DOHH2 (cell line): ENCODE results near the gene RHEX.

Experiments
- H3F3A ChIP-seq: fragments of 200-600 bp; sonication (generic), shearing (Covaris generic); 2 replicates; pipeline ENCODE4 v1.6.0; 2016; ENCODE audit warnings: antibody characterized with exemption, mild to moderate bottlenecking; ENCODE audit not compliant: control insufficient read depth, insufficient read depth
- H3K27ac ChIP-seq: fragments of 200-600 bp; sonication (generic); 2 replicates; pipeline ENCODE4 v1.5.1; 2014; ENCODE audit warnings: low read depth, mild to moderate bottlenecking, low read length, moderate library complexity
- H3K27me3 ChIP-seq: fragments of 200-600 bp; sonication (generic); 2 replicates; pipeline ENCODE4 v1.6.1; 2014; ENCODE audit warnings: mild to moderate bottlenecking, low read length, mixed read lengths; ENCODE audit not compliant: control insufficient read depth
- H3K36me3 ChIP-seq: fragments of 200-600 bp; sonication (generic); 2 replicates; pipeline ENCODE4 v1.6.1; 2014; ENCODE audit warnings: mild to moderate bottlenecking, low read length, moderate library complexity, mixed read lengths; ENCODE audit not compliant: control insufficient read depth
- H3K4me1 ChIP-seq: fragments of 200-600 bp; sonication (generic); 2 replicates; pipeline ENCODE4 v1.6.1; 2014; ENCODE audit warnings: mild to moderate bottlenecking, low read length, mixed read lengths; ENCODE audit not compliant: control insufficient read depth
- H3K4me2 ChIP-seq: fragments of 200-600 bp; sonication (generic); 2 replicates; pipeline ENCODE4 v1.6.0; 2014; ENCODE audit warnings: mild to moderate bottlenecking, low read length, moderate library complexity
- H3K4me3 ChIP-seq: fragments of 200-600 bp; sonication (generic); 2 replicates; pipeline ENCODE4 v1.5.1; 2014; ENCODE audit warnings: mild to moderate bottlenecking, low read length, mixed read lengths
- H3K79me2 ChIP-seq: fragments of 200-600 bp; sonication (generic); 2 replicates; pipeline ENCODE4 v1.6.1; 2014; ENCODE audit warnings: mild to moderate bottlenecking, low read length, mixed read lengths; ENCODE audit not compliant: control insufficient read depth
- H3K9me2 ChIP-seq: fragments of 200-600 bp; sonication (generic); replicated peaks from 2 replicates; pipeline ENCODE4 v1.6.1; 2014; ENCODE audit warnings: mild to moderate bottlenecking, low read length, mixed read lengths; ENCODE audit not compliant: control insufficient read depth
- H3K9me3 ChIP-seq: fragments of 200-600 bp; sonication (generic); 2 replicates; pipeline ENCODE4 v1.6.1; 2014; ENCODE audit warnings: antibody characterized with exemption, low read length, mixed read lengths; ENCODE audit not compliant: control insufficient read depth, insufficient read depth
- H4K20me1 ChIP-seq: fragments of 200-600 bp; sonication (generic); 2 replicates; pipeline ENCODE4 v1.6.0; 2014; ENCODE audit warnings: low read depth, mild to moderate bottlenecking, antibody characterized with exemption, low read length, moderate library complexity; ENCODE audit not compliant: control insufficient read depth, insufficient read depth
- EZH2phosphoT487 ChIP-seq: fragments of 200-600 bp; sonication (generic); IDR thresholded peaks from 2 replicates; pipeline ENCODE4 v1.6.1; 2017; ENCODE audit warnings: borderline replicate concordance, mild to moderate bottlenecking, antibody characterized with exemption, low read length, moderate library complexity, mixed read lengths
- TF ChIP-seq, protein P1 (sequence below): fragments of 200-600 bp; sonication (generic); IDR thresholded peaks from one replicate; pipeline ENCODE4 v1.5.1; 2014; ENCODE audit warnings: antibody characterized with exemption, mild to moderate bottlenecking, low read depth, low read length; ENCODE audit not compliant: poor library complexity, severe bottlenecking

The RHEX gene

DNA sequence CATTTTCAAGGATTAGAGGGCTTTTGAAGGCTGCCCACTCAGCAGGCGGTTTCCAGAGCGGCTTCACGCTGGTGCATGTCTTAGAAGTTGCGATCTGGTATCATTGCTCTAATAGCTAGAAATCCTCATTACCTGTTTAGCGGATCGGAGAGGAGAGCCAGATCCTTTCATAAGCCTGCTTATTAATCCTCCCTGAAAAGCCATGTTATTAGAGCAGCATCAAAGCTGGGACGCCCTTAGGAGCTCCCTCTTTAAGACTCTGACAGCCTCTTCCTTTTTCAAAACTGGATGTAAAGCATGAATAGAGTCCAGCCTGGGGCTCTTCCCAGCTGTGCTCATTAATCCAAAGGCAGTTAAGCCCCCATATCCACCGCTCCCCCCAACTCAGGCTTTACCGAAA lies 15.4 kb upstream of the RHEX start:
- Histone ChIP-seq H3K9me2 (no peaks in the 10 kb centered on the region), H3K36me3 (no peaks in the 10 kb centered on the region), H3K4me3 (no peak overlapping the region), H3K4me2 (peak overlapping the region; percentile 21), H3K9me3 (no peaks in the 10 kb centered on the region), H4K20me1 (no peaks in the 10 kb centered on the region), H3F3A (peaks cover 30% of the 10 kb centered on the region), H3K27ac (no peak overlapping the region; the same call in 1 of the 2 replicates), H3K79me2 (no peaks in the 10 kb centered on the region), H3K4me1 (peaks cover 86% of the 10 kb centered on the region), H3K27me3 (no peaks in the 10 kb centered on the region)
- TF ChIP-seq, protein P1, sequence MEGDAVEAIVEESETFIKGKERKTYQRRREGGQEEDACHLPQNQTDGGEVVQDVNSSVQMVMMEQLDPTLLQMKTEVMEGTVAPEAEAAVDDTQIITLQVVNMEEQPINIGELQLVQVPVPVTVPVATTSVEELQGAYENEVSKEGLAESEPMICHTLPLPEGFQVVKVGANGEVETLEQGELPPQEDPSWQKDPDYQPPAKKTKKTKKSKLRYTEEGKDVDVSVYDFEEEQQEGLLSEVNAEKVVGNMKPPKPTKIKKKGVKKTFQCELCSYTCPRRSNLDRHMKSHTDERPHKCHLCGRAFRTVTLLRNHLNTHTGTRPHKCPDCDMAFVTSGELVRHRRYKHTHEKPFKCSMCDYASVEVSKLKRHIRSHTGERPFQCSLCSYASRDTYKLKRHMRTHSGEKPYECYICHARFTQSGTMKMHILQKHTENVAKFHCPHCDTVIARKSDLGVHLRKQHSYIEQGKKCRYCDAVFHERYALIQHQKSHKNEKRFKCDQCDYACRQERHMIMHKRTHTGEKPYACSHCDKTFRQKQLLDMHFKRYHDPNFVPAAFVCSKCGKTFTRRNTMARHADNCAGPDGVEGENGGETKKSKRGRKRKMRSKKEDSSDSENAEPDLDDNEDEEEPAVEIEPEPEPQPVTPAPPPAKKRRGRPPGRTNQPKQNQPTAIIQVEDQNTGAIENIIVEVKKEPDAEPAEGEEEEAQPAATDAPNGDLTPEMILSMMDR: no peak
- TF ChIP-seq EZH2phosphoT487: no peak

DNA sequence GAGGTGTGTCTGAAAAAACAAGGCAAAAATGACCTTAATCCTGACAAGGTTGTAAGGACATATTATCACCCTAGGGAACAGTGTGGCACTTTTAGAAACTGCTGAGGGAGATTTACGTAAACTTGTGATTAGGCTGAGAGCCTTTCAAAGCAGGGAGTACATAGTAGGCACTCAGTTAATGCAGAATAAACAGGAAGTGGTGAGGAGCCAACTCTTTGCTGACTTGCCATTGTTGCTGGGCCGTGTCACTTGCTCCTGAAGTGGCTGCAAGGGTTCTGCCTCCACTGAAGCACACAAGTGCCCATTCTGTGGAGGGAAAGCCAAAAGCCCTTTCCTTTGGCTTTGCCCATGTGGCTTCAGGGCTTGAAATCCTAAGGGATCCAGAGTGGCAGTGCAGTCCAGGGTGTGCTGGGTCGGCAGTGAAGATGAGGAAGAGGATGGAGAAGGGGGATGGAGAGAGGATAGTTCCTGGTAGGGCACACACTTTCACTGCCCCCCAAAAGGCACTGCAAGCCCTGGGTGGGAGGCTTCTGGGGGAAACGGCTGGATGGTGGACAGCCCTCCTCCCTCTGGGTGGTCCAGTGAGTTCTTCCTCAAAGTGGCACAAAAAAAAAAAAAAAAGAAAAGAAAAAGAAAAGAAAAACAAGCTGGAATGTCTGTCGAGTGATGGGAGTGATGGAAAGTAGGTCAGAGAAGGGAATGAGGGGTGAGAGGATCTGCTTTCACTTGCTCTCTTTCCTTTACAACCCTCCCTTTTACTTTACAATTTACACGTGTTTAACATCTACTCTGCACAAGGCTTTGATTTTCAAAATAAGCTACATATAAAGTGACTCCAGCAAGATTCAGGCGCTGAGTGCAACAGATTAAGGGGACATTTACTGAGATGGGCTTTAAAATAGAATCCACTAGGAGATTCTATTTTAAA lies 13.7 kb upstream of the RHEX start:
- Histone ChIP-seq H3K27ac (no peak overlapping the region), H3K4me2 (peak overlapping the region; percentile 30), H3F3A (peaks cover 34% of the 10 kb centered on the region)

DNA sequence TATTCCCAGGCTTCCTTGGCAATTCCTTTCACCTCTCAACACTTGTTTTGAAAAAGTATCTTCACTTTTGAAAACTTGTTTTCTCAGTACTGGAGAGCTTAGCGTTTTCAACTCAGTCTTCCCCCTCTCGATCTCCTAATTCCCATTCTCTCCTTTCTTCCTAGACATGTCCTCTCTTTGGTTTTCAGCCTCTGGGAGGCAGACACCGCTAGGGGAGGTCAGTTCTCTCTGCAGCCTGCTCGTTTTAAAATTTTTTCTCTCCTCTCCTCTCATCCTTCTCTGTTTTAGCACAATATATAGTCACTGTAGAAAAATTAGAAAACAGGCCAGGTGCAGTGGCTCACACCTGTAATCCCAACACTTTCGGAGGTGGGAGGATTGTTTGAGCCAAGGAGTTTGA lies 12.6 kb upstream of the RHEX start:
- no peaks in the 10 kb centered on the region for H3K36me3 ChIP-seq
- no peak overlapping the region for H3K4me3 ChIP-seq
- H4K20me1 ChIP-seq: no peaks in the 10 kb centered on the region
- peaks cover 94% of the 10 kb centered on the region for H3K4me1 ChIP-seq
- H3K27ac ChIP-seq: no peak overlapping the region
- TF ChIP-seq EZH2phosphoT487: no peak
- TF ChIP-seq, protein P1: no peak
- H3K27me3 ChIP-seq: no peaks in the 10 kb centered on the region
- H3K4me2 ChIP-seq: peak overlapping the region; percentile 16; the same call in 1 of the 2 replicates
- H3K9me3 ChIP-seq: no peaks in the 10 kb centered on the region
- H3F3A ChIP-seq: peaks cover 34% of the 10 kb centered on the region
- no peaks in the 10 kb centered on the region for H3K79me2 ChIP-seq
- H3K9me2 ChIP-seq: no peaks in the 10 kb centered on the region

More for the DNA sequence above, 13.7 kb upstream of the RHEX start:
- Histone ChIP-seq H3K4me3 (peak overlapping the region; percentile 7), H3K4me1 (peaks cover 97% of the 10 kb centered on the region), H3K27me3 (no peaks in the 10 kb centered on the region), H3K9me3 (no peaks in the 10 kb centered on the region), H3K36me3 (no peaks in the 10 kb centered on the region), H3K9me2 (no peaks in the 10 kb centered on the region), H3K79me2 (no peaks in the 10 kb centered on the region), H4K20me1 (no peaks in the 10 kb centered on the region)
- TF ChIP-seq, protein P1: no peak
- TF ChIP-seq EZH2phosphoT487: no peak
